HEK293T (cell line): Measurements from ENCODE around the gene NPAS3.

Experiments
- BHLHE40 ChIP-seq: fragments of 450-650 bp; IDR thresholded peaks from 2 replicates; pipeline ENCODE4 v1.6.1; 2016; ENCODE audit warnings: mild to moderate bottlenecking, moderate library complexity, borderline replicate concordance
- CTBP1 ChIP-seq: fragments of 450-650 bp; IDR thresholded peaks from 2 replicates; pipeline ENCODE4 v1.6.1; 2016; ENCODE audit warnings: borderline replicate concordance
- HDGF ChIP-seq: fragments of 450-650 bp; IDR thresholded peaks from 2 replicates; pipeline ENCODE4 v1.6.1; 2017; ENCODE audit warnings: antibody characterized with exemption, borderline replicate concordance
- L3MBTL2 ChIP-seq: fragments of 450-650 bp; conservative IDR thresholded peaks from 2 replicates; pipeline ENCODE4 v1.6.1; 2016; ENCODE audit warnings: mild to moderate bottlenecking
- LEF1 ChIP-seq: fragments of 450-650 bp; IDR thresholded peaks from 2 replicates; pipeline ENCODE4 v1.6.1; 2017; ENCODE audit warnings: mild to moderate bottlenecking, borderline replicate concordance
- SP1 ChIP-seq: fragments of 450-650 bp; IDR thresholded peaks from 2 replicates; pipeline ENCODE4 v1.6.1; 2017
- TARDBP ChIP-seq: fragments of 450-650 bp; IDR thresholded peaks from 2 replicates; pipeline ENCODE4 v1.6.1; 2016
- ZNF384 ChIP-seq: fragments of 450-650 bp; IDR thresholded peaks from 2 replicates; pipeline ENCODE4 v1.6.1; 2016

- TF ChIP-seq ZNF384, result no peak
- no peak for TF ChIP-seq BHLHE40
- no peak for TF ChIP-seq SP1
- TF ChIP-seq HDGF, result no peak
- no peak for TF ChIP-seq LEF1
- no peak for TF ChIP-seq L3MBTL2
- no peak for TF ChIP-seq TARDBP
- TF ChIP-seq CTBP1, result no peak
These were observed 595.4 kb downstream of the NPAS3 start for GRCh38 chr14:33534104-33534503.
